Mesenchymal stem cell (in vitro differentiated cells and primary cell): ENCODE measurements around the gene CLEC4D. TPM values are rescaled to one million over a fixed set of nuclear protein-coding genes. Genes with fewer than 3 reads are reported as not detected.
"Not testable (repeated sequence)": the region's sequence is repeated elsewhere in the genome, so short reads cannot be mapped to it uniquely, and the experiment has no call there.

Experiments
- DNase-seq: peaks from one replicate; pipeline ENCODE4 v3.0.0-alpha.2; 2013
- H2AFZ ChIP-seq: one replicate; pipeline ENCODE4 v1.6.1; 2013; ENCODE audit warnings: low read depth, mild to moderate bottlenecking, control low read depth, inconsistent platforms, low read length, moderate library complexity
- H2AK5ac ChIP-seq: 2 replicates; pipeline ENCODE4 v1.6.1; 2013; ENCODE audit warnings: low read length, moderate library complexity, mild to moderate bottlenecking, inconsistent platforms; ENCODE audit not compliant: severe bottlenecking
- H2BK120ac ChIP-seq: one replicate; pipeline ENCODE4 v1.6.1; 2013; ENCODE audit warnings: low read depth, mild to moderate bottlenecking, inconsistent platforms, low read length, moderate library complexity
- H2BK12ac ChIP-seq, 2 experiments: one replicate each; pipeline ENCODE4 v1.6.1; 2013; ENCODE audit warnings: inconsistent platforms in 2 of 2, low read length in 2 of 2, mild to moderate bottlenecking in 2 of 2, moderate library complexity in 2 of 2, control low read depth in 1 of 2
- H2BK15ac ChIP-seq: one replicate; pipeline ENCODE4 v1.6.1; 2013; ENCODE audit warnings: mild to moderate bottlenecking, low read depth, inconsistent platforms; ENCODE audit not compliant: poor library complexity, severe bottlenecking
- H2BK5ac ChIP-seq: 2 replicates; pipeline ENCODE4 v1.6.1; 2013; ENCODE audit warnings: low read depth, mild to moderate bottlenecking, low read length, control low read depth, inconsistent platforms; ENCODE audit not compliant: poor library complexity, severe bottlenecking
- H3K14ac ChIP-seq, 2 experiments: one replicate each; pipeline ENCODE4 v1.6.1; 2013; ENCODE audit warnings: inconsistent platforms in 2 of 2, low read length in 2 of 2, control low read depth in 1 of 2, mild to moderate bottlenecking in 1 of 2, moderate library complexity in 1 of 2
- H3K18ac ChIP-seq, 2 experiments: one replicate each; pipeline ENCODE4 v1.6.1; 2013; ENCODE audit warnings: inconsistent platforms in 2 of 2, low read length in 2 of 2, control low read depth in 1 of 2, low read depth in 1 of 2, mild to moderate bottlenecking in 1 of 2
- H3K23ac ChIP-seq, 2 experiments: one replicate each; pipeline ENCODE4 v1.6.1; 2013; ENCODE audit warnings: inconsistent platforms in 2 of 2, low read length in 2 of 2, mild to moderate bottlenecking in 2 of 2, moderate library complexity in 2 of 2, control low read depth in 1 of 2
- H3K27ac ChIP-seq: 2 replicates; pipeline ENCODE4 v1.5.1; 2013; ENCODE audit warnings: mild to moderate bottlenecking, moderate library complexity, low read length, control low read depth, inconsistent platforms; ENCODE audit not compliant: poor library complexity, severe bottlenecking
- H3K27me3 ChIP-seq, 2 experiments: 2 replicates each; pipeline versions ENCODE4 v1.6.1 to v1.7.0; 2013; ENCODE audit warnings: low read length in 2 of 2, mild to moderate bottlenecking in 2 of 2, moderate library complexity in 2 of 2, control low read depth in 1 of 2, inconsistent platforms in 1 of 2; ENCODE audit not compliant: control insufficient read depth in 1 of 2, insufficient read depth in 1 of 2
- H3K36me3 ChIP-seq, 2 experiments: 2 replicates each; pipeline versions ENCODE4 v1.6.1 to v1.7.0; 2013; ENCODE audit warnings: low read length in 2 of 2, control low read depth in 1 of 2, inconsistent platforms in 1 of 2, low read depth in 1 of 2, mild to moderate bottlenecking in 1 of 2; ENCODE audit not compliant: insufficient read depth in 2 of 2, control insufficient read depth in 1 of 2
- H3K4ac ChIP-seq, 2 experiments: one replicate each; pipeline ENCODE4 v1.6.1; 2013; ENCODE audit warnings: inconsistent platforms in 2 of 2, low read length in 2 of 2, mild to moderate bottlenecking in 2 of 2, moderate library complexity in 2 of 2, control low read depth in 1 of 2, low read depth in 1 of 2
- H3K4me1 ChIP-seq: 2 replicates; pipeline ENCODE4 v1.6.1; 2013; ENCODE audit warnings: low read depth, low read length, control low read depth; ENCODE audit not compliant: control insufficient read depth, insufficient read depth
- H3K4me2 ChIP-seq: 2 replicates; pipeline ENCODE4 v1.6.1; 2013; ENCODE audit warnings: low read length, mild to moderate bottlenecking, inconsistent platforms; ENCODE audit not compliant: poor library complexity, severe bottlenecking
- H3K4me3 ChIP-seq, 2 experiments: 2 replicates each; pipeline versions ENCODE4 v1.5.1 to v1.7.0; 2013; ENCODE audit warnings: low read length in 2 of 2, mild to moderate bottlenecking in 2 of 2, control low read depth in 1 of 2, low read depth in 1 of 2; ENCODE audit not compliant: insufficient read depth in 1 of 2
- H3K79me1 ChIP-seq: replicated peaks from 2 replicates; pipeline ENCODE4 v1.6.1; 2013; ENCODE audit warnings: mild to moderate bottlenecking, control low read depth, low read length, inconsistent platforms; ENCODE audit not compliant: poor library complexity, severe bottlenecking
- H3K9ac ChIP-seq: 2 replicates; pipeline ENCODE4 v1.7.0; 2013; ENCODE audit warnings: mild to moderate bottlenecking, low read length, moderate library complexity
- H3K9me3 ChIP-seq: 2 replicates; pipeline ENCODE4 v1.7.0; 2013; ENCODE audit warnings: mild to moderate bottlenecking, low read length; ENCODE audit not compliant: control insufficient read depth
- H4K8ac ChIP-seq: one replicate; pipeline ENCODE4 v1.6.1; 2013; ENCODE audit warnings: inconsistent platforms, mild to moderate bottlenecking, low read length, moderate library complexity
- H4K91ac ChIP-seq: one replicate; pipeline ENCODE4 v1.6.1; 2013; ENCODE audit warnings: mild to moderate bottlenecking, low read length, inconsistent platforms
- whole genome bisulfite sequencing: methylation state at CpG from one replicate; pipeline ENCODE4 v1.1.7; 2013; ENCODE audit warnings: mixed read lengths; 5-methylcytosine and 5-hydroxymethylcytosine counted together
- small RNA-seq: library from polyadenylated mRNA; stranded (forward); fragments of <200 nt; extraction: miRNeasy Mini kit (QIAGEN cat#:217004); gene quantifications from one replicate; pipeline ENCODE3, GENCODE V24; 2013; ENCODE audit warnings: low read depth

The CLEC4D gene

DNA sequence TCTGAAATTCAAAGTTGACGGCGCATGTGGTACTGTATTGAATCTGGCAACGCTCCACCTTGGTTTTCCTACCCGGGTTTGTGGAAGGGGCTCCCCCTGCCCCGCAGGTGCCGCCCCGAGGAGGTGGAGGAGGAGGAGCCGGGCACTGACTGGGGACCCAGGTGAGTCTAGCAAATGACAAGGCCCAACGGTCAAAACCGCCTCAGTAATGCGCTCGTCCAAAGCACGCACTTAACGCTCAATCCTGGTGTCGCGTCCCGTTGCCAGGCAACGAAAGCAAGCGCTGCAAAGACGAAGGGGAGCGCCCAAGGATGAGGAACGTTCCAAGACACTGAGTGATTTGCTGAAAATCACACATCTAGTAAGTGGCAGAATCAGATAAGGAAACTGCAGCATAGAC lies 51.4 kb downstream of the CLEC4D start:
- Histone ChIP-seq H2BK15ac (no peak overlapping the region), H2BK120ac (no peak overlapping the region), H3K36me3 (no peaks in the 10 kb centered on the region), H3K27ac (no peak overlapping the region), H3K4me1 (no peaks in the 10 kb centered on the region), H4K8ac (no peak overlapping the region), H3K79me1 (no peaks in the 10 kb centered on the region), H3K4me2 (no peak overlapping the region), H4K91ac (no peak overlapping the region), H3K9ac (no peak overlapping the region), H3K18ac (no peak overlapping the region), H3K4me3 (no peak overlapping the region), H3K23ac (no peak overlapping the region), H3K14ac (no peak overlapping the region), H2AK5ac (no peak overlapping the region), H3K4ac (no peak overlapping the region), H2BK5ac (no peak overlapping the region), H2AFZ (no peak overlapping the region), H3K9me3 (peaks cover 3% of the 10 kb centered on the region), H3K27me3 (peaks cover 0 to 11% of the 10 kb centered on the region in 2 experiments), H2BK12ac (no peak overlapping the region)
- DNase-seq: no peak
- 39% methylated on average over 22 of the region's 22 CpGs for WGBS

DNA sequence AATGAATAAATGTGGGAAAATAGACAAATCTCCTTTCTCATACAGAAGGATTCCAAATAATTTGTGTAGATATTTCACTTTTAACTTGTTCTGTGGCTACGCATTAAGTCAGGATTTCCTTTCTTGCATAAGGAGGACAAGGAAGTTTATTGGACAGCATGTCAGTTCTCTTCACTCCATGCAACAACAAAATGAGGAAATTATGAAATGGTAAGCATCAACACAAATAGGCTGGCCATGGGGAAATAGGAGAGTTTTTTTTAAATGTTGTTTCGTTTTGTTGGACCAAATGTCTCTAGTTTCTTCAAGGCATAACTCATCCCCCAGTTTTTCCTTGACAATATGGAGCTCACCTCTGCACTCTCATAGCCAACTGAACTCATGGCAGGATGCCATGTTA lies 52.7 kb downstream of the CLEC4D start:
- H3K27me3 ChIP-seq, H3K4me1 ChIP-seq, H3K4ac ChIP-seq, H2AFZ ChIP-seq, H2BK5ac ChIP-seq, H2BK120ac ChIP-seq, DNase-seq, H4K91ac ChIP-seq, H3K27ac ChIP-seq, H3K9me3 ChIP-seq, H3K14ac ChIP-seq, H2BK12ac ChIP-seq, H2BK15ac ChIP-seq, H3K4me3 ChIP-seq, H3K23ac ChIP-seq, H3K36me3 ChIP-seq, H3K18ac ChIP-seq, H3K4me2 ChIP-seq, H3K79me1 ChIP-seq, H2AK5ac ChIP-seq, H4K8ac ChIP-seq, H3K9ac ChIP-seq: not testable (repeated sequence)
- WGBS: 100% methylated on average over 1 of the region's 2 CpGs

DNA sequence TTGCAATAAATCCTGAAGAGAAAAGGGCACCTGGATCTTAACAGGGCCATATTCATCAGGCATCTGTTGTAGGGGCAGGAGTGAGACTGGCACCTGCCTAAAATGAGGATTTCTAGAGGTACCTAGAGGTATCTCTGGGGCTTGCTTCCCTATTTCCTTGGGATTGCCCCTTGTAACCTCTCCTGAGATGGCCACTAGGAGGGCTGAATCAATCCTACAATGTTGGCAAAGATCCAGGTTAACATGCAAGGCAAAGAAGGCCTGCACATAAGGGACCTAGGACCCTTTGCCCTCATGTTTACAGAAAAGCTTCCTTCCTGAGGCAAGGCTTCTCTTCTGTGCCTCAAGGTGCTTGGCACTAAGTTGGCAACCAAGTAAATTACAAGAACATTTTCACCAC lies 53.2 kb downstream of the CLEC4D start:
- DNase-seq: no peak
- Histone ChIP-seq H2BK5ac (no peak overlapping the region), H3K36me3 (no peaks in the 10 kb centered on the region), H3K9ac (no peak overlapping the region), H3K18ac (no peak overlapping the region), H2BK15ac (no peak overlapping the region), H3K4ac (no peak overlapping the region), H3K27ac (no peak overlapping the region), H2BK120ac (no peak overlapping the region), H3K4me3 (no peak overlapping the region), H3K14ac (no peak overlapping the region), H3K27me3 (peaks cover 0 to 5% of the 10 kb centered on the region in 2 experiments), H2AK5ac (no peak overlapping the region), H2BK12ac (no peak overlapping the region), H4K8ac (no peak overlapping the region), H4K91ac (no peak overlapping the region), H3K4me1 (no peaks in the 10 kb centered on the region), H3K79me1 (no peaks in the 10 kb centered on the region), H3K9me3 (peaks cover 3% of the 10 kb centered on the region), H3K23ac (no peak overlapping the region), H3K4me2 (no peak overlapping the region), H2AFZ (no peak overlapping the region)

Small RNA genes within 50 kb of the gene (small RNA-seq; reads per million reads assigned to genes)
- not detected for gene RNU6-275P
